GM10248 (cell line): ENCODE results near the gene VARS2.

Experiments
- CTCF ChIA-PET: fragments of 300-600 bp; sonication (Branson Sonifier 250); formaldehyde crosslinking; extraction: SDS; loops from one replicate; lab custom pipeline; 2021; ENCODE audit warnings: antibody characterized with exemption; lab: Yijun Ruan, JAX
- POLR2A ChIA-PET: fragments of 350-650 bp; sonication (Branson Sonifier 250); formaldehyde crosslinking; extraction: SDS; loops from one replicate; lab custom pipeline; 2020; ENCODE audit warnings: antibody characterized with exemption; lab: Yijun Ruan, JAX
- DNase-seq: peaks from one replicate; pipeline ENCODE4 v3.0.0; 2012; ENCODE audit errors: extremely low spot score
- CTCF ChIP-seq: IDR thresholded peaks from 2 replicates; pipeline ENCODE4 v1.5.1; 2012; ENCODE audit warnings: mild to moderate bottlenecking, low read depth; ENCODE audit errors: extremely low read depth, missing control alignments, control extremely low read depth

VARS2 gene

GRCh38 chr6:30974490-30975252, 60.6 kb downstream of the VARS2 start:
- no peak for DNase-seq
- ChIA-PET POLR2A (no interaction called here), CTCF (interaction anchor here (0.7 to 1.3 kb wide), 2 partner anchors 8 to 11 kb away, joined by 3 to 5 read pairs; no protein-coding TSS in a partner anchor)

More at GRCh38 chr6:30974490-30975252, 60.6 kb downstream of the VARS2 start:
- TF ChIP-seq CTCF, result no peak
